Suprapubic skin (tissue), 4 donors: Measurements from ENCODE around the gene TBX5. TPM values are rescaled to one million over a fixed set of nuclear protein-coding genes. Genes with fewer than 3 reads are reported as not detected.

Experiments
- DNase-seq, 2 donors: peaks; one replicate each; pipeline ENCODE4 v3.0.0-alpha.2; 2019; ENCODE audit warnings: low spot score in 2 of 2
- H3K27ac ChIP-seq: fragments of 200-600 bp; sonication (generic); one replicate; pipeline ENCODE4 v1.5.1; 2019
- H3K27me3 ChIP-seq: fragments of 200-600 bp; sonication (generic); one replicate; pipeline ENCODE4 v1.5.1; 2019
- H3K36me3 ChIP-seq: fragments of 200-600 bp; sonication (generic); one replicate; pipeline ENCODE4 v1.5.1; 2019
- H3K4me1 ChIP-seq: fragments of 200-600 bp; sonication (generic); one replicate; pipeline ENCODE4 v1.5.1; 2019
- H3K4me3 ChIP-seq: fragments of 200-600 bp; sonication (generic); one replicate; pipeline ENCODE4 v1.5.1; 2019; ENCODE audit warnings: mild to moderate bottlenecking
- H3K9me3 ChIP-seq: fragments of 200-600 bp; sonication (generic); one replicate; pipeline ENCODE4 v1.5.1; 2019
- EP300 ChIP-seq: sonication (generic); formaldehyde crosslinking; IDR thresholded peaks from one replicate; pipeline ENCODE4 v1.6.1; 2017; ENCODE audit warnings: antibody characterized with exemption
- POLR2A ChIP-seq, 2 donors: fragments of 450-650 bp; IDR thresholded peaks; one replicate each; pipeline ENCODE4 v1.6.1; 2017; ENCODE audit warnings: antibody characterized with exemption in 2 of 2, mild to moderate bottlenecking in 2 of 2, moderate library complexity in 2 of 2
- POLR2AphosphoS5 ChIP-seq, 3 donors: sonication (generic); formaldehyde crosslinking; IDR thresholded peaks; one replicate each; pipeline ENCODE4 v1.6.1; 2017; ENCODE audit warnings: antibody characterized with exemption in 3 of 3
- WGBS: methylation state at CpG from one replicate; pipeline ENCODE4 v1.1.5; 2018; 5-methylcytosine and 5-hydroxymethylcytosine counted together
- total RNA-seq, 4 donors: library from RNA; depleted of rRNA; stranded (reverse); fragments of >200 nt; gene quantifications; one replicate each; pipeline ENCODE4 v1.1.0, GENCODE V29; 2016
- TF ChIP-seq, protein P1 (sequence below), 2 donors: fragments of 200-600 bp in 1 of 2; fragments of 450-650 bp in 1 of 2; sonication (generic) in 1 of 2; IDR thresholded peaks; one replicate each; pipeline ENCODE4 v1.5.1; 2016 to 2019; ENCODE audit warnings: antibody characterized with exemption in 2 of 2, mild to moderate bottlenecking in 1 of 2, moderate library complexity in 1 of 2

TBX5 gene
- total RNA-seq, 4 donors from 2014 or later, result 0.44 to 3.5 (median 2.1) TPM; not detected in 1

DNA sequence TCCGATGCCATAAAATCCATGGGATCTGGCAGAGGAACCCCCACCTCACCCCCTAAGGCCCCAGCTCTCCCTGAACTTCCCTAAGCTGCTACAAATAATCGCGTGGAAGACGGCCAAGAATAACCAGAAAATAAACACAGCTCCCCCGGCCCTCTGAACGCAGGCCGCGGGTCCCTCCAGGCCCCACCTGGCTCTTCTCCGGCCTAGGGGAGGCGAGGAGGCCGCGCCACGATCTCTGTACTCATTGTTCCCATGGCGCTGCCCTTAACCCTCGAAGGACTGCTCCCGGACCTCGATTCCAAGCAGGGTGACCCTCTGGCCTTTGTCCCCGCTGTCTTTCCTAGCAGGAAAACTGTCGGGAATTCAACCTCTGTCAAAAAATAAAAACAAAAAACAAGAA is 33.9 kb upstream of the TBX5 start:
- no peak overlapping the region for H3K4me3 ChIP-seq
- TF ChIP-seq EP300, result no peak
- TF ChIP-seq, protein P1, sequence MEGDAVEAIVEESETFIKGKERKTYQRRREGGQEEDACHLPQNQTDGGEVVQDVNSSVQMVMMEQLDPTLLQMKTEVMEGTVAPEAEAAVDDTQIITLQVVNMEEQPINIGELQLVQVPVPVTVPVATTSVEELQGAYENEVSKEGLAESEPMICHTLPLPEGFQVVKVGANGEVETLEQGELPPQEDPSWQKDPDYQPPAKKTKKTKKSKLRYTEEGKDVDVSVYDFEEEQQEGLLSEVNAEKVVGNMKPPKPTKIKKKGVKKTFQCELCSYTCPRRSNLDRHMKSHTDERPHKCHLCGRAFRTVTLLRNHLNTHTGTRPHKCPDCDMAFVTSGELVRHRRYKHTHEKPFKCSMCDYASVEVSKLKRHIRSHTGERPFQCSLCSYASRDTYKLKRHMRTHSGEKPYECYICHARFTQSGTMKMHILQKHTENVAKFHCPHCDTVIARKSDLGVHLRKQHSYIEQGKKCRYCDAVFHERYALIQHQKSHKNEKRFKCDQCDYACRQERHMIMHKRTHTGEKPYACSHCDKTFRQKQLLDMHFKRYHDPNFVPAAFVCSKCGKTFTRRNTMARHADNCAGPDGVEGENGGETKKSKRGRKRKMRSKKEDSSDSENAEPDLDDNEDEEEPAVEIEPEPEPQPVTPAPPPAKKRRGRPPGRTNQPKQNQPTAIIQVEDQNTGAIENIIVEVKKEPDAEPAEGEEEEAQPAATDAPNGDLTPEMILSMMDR (IDR thresholded peaks at IDR 0.05), result no peak
- no peak for TF ChIP-seq POLR2AphosphoS5 (IDR thresholded peaks at IDR 0.05)
- TF ChIP-seq POLR2A (IDR thresholded peaks at IDR 0.05), result no peak
- 21% methylated on average over 16 of the region's 19 CpGs for WGBS
- H3K36me3 ChIP-seq, result no peaks in the 10 kb centered on the region
- H3K9me3 ChIP-seq, result no peaks in the 10 kb centered on the region
- H3K27me3 ChIP-seq, result peaks cover 82% of the 10 kb centered on the region
- H3K27ac ChIP-seq, result no peak overlapping the region
- H3K4me1 ChIP-seq, result no peaks in the 10 kb centered on the region
- DNase-seq, result no peak

DNA sequence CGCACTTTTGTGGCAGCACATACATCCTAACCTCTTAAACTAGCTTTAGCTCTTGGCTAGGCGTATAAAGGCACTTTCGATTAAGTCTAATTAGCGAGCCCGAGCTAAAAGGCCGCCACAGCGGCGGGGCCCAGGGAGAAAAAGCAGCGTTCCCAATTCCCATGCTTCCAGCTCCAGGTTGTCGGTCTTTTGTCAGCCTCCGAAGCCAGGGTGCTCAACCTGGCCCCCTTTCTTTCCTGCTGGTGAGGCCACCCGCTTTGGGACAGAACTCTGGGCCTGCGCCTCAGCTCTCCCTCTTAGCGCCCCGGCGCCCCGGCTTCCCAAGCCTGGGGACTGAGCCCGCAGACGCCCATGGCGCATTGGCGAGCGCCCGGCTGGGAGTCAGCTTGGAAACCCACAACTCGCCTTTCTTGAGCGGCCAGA is 33.3 kb upstream of the TBX5 start:
- TF ChIP-seq, protein P1 (IDR thresholded peaks at IDR 0.05), result no peak
- TF ChIP-seq POLR2A (IDR thresholded peaks at IDR 0.05) (no peak), EP300 (no peak), POLR2AphosphoS5 (IDR thresholded peaks at IDR 0.05) (no peak)
- Histone ChIP-seq H3K27me3 (peaks cover 77% of the 10 kb centered on the region), H3K36me3 (no peaks in the 10 kb centered on the region), H3K4me3 (no peak overlapping the region), H3K9me3 (no peaks in the 10 kb centered on the region), H3K27ac (no peak overlapping the region), H3K4me1 (no peaks in the 10 kb centered on the region)
- no peak for DNase-seq
- 27% methylated on average over 25 of the region's 25 CpGs for WGBS

DNA sequence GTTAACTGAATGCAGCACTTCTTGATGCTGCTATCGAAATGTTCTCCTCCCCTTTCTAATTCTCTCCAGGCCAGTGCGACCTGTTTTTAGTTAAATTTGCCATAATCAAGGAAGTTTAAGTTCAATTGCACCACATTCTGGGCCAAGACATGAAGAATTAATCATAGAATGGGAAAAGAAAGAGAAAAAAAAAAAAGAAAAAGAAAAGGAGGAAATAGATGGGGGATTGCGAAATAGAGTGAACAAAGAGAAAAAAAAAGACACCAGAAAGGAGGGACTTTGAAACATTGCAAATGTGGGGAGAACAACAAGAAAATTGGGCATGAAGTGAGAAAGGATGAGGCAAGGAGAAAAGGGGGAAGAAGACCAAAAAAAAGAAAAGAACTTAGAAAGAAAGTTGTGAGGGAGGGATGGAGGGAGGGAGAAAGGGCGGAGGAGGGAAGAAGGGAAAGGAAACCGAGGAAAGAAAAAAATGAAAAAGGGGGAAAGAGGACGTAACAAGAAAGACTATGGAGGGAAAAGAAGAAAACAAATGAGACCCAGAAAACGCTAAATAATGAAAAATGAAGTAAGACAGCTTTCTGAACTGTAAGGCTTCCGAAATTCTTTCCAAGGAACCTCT is 32.8 kb upstream of the TBX5 start:
- H3K36me3 ChIP-seq, result no peaks in the 10 kb centered on the region
- DNase-seq, result no peak
- no peaks in the 10 kb centered on the region for H3K4me1 ChIP-seq
- H3K4me3 ChIP-seq, result no peak overlapping the region
- H3K27me3 ChIP-seq, result peaks cover 71% of the 10 kb centered on the region
- no peak for TF ChIP-seq POLR2AphosphoS5 (IDR thresholded peaks at IDR 0.05)
- TF ChIP-seq, protein P1 (IDR thresholded peaks at IDR 0.05), result no peak
- TF ChIP-seq POLR2A (IDR thresholded peaks at IDR 0.05), result no peak
- TF ChIP-seq EP300, result no peak
- no peaks in the 10 kb centered on the region for H3K9me3 ChIP-seq
- WGBS, result 18% methylated on average over 8 of the region's 8 CpGs
- H3K27ac ChIP-seq, result no peak overlapping the region

DNA sequence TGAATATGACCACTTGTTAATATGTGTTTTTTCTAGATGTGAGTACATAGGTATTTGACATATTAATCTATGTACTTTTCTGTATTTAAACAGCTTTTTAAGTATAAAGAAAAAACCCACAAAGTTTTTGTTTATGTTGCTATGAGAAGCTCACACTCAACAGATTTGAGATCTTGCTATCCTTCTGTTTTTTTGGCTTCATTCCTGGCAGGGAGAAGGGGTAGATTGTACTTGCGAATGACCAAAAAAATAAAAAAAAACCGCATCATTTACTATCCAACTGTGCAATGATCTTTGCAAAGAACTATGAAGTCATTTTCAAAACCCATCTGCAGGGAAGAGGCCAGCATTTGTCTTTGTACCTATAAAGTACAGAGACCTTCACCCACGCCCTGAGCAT is 28.4 kb upstream of the TBX5 start:
- Histone ChIP-seq H3K36me3 (no peaks in the 10 kb centered on the region), H3K9me3 (no peaks in the 10 kb centered on the region), H3K27me3 (peaks cover 36% of the 10 kb centered on the region), H3K4me3 (no peak overlapping the region), H3K27ac (no peak overlapping the region), H3K4me1 (no peaks in the 10 kb centered on the region)
- no peak for DNase-seq
- TF ChIP-seq POLR2AphosphoS5 (IDR thresholded peaks at IDR 0.05), result no peak
- no peak for TF ChIP-seq POLR2A (IDR thresholded peaks at IDR 0.05)
- no peak for TF ChIP-seq EP300
- TF ChIP-seq, protein P1 (IDR thresholded peaks at IDR 0.05), result no peak
- 70% methylated on average over 3 of the region's 3 CpGs for WGBS

DNA sequence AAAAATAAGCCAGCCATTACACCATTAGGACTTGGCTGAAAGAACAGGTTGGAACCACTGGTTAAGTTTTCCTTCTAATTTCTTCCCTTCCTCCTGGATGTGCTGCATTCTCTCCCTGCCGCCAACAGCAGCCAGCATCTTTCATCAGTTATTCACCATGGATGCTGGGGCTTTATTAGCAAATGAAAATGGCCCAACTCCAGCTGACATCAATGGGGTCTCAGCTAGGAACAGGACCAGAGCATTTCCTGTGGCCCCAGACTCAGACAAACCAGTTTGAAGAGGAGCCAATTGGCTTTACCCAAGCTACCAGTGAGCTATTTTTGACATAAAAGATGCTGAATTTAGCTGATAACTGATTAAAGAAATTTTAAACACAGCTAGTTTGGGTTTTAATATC is 26.0 kb upstream of the TBX5 start:
- WGBS, result 29% methylated on average over 1 of the region's 1 CpG

More for the DNA sequence above, 26.0 kb upstream of the TBX5 start:
- Histone ChIP-seq H3K27ac (no peak overlapping the region), H3K4me1 (no peaks in the 10 kb centered on the region), H3K27me3 (peaks cover 13% of the 10 kb centered on the region), H3K9me3 (no peaks in the 10 kb centered on the region), H3K4me3 (no peak overlapping the region), H3K36me3 (no peaks in the 10 kb centered on the region)
- no peak for DNase-seq
- TF ChIP-seq, protein P1 (IDR thresholded peaks at IDR 0.05), result no peak
- no peak for TF ChIP-seq EP300
- no peak for TF ChIP-seq POLR2AphosphoS5 (IDR thresholded peaks at IDR 0.05)
- no peak for TF ChIP-seq POLR2A (IDR thresholded peaks at IDR 0.05)
